Fibroblast of lung (primary cell): ENCODE measurements around the gene FBXO34.

ENCODE experiments used
- CTCF ChIP-seq, 2 donors: IDR thresholded peaks in 1 of 2; conservative IDR thresholded peaks in 1 of 2; 1 replicate in 1 of 2; 2 replicates in 1 of 2; pipeline ENCODE4 v1.5.1; 2011 to 2012; ENCODE audit warnings: low read length in 2 of 2, control low read depth in 1 of 2, inconsistent platforms in 1 of 2, low read depth in 1 of 2, mild to moderate bottlenecking in 1 of 2
- EZH2 ChIP-seq: IDR thresholded peaks from 2 replicates; pipeline ENCODE4 v1.5.1; 2012; ENCODE audit warnings: low read length, control low read depth, mild to moderate bottlenecking; ENCODE audit errors: missing control alignments

DNA sequence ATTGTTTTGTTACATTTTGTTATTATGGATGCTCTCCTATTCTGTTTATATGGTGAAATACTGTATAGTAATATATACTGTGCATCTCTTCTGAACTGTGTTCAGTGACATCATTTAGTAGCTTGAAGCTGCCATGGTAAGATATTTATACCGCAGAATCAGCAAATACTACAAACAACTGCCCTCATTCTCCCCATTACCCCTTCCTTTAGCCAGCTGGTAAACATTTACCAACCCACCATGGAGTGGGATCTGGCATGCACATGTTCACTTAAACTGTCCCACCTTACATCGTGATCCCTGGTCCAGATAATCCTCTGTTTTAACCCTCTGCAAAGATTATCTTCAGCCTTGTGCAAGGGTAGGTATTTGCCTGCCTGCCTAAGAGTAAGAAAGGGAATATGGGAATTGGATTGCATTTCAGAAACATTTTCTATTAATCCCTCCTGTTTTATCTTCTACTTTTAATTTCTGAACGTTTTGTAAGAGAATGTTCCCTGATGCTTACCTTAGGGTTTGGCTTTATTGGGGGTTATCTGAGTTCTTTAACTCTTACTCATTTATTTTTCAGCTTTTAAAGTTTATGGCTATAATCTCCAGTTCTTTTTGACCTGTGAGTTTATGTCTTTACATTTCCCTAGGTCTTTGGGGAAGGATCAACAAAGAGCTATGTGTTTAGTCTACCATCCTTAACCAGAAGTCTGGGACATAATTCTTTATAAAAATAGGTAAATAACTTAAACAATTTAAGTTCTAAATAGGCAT, 46.5 kb downstream of the FBXO34 start:
- no peak for TF ChIP-seq EZH2
- TF ChIP-seq CTCF (conservative IDR thresholded peaks at IDR 0.05 in 1 of 2, IDR thresholded peaks at IDR 0.05 in 1 of 2; ENCODE audit: low read depth in 1 of 2, low read length in 2 of 2), result no peak
